GM13976 (cell line): ENCODE results near the gene CD274.
"Not testable (repeated sequence)": the region's sequence is repeated elsewhere in the genome, so short reads cannot be mapped to it uniquely, and the experiment has no call there.

Source experiments
- DNase-seq: peaks from one replicate; pipeline ENCODE4 v3.0.0; 2012; ENCODE audit warnings: low spot score
- in situ Hi-C: fragments of 300-500 bp; cut with MboI; formaldehyde crosslinking; loops from one replicate; pipeline ENCODE4 v1.12.0; 2022; ENCODE audit warnings: low sequenced_read_pairs, mixed read lengths, inconsistent platforms; ENCODE audit not compliant: unreplicated experiment
- TF ChIP-seq, protein P1 (sequence below): IDR thresholded peaks from 2 replicates; pipeline ENCODE4 v1.5.1; 2012; ENCODE audit warnings: borderline replicate concordance, mild to moderate bottlenecking; ENCODE audit not compliant: insufficient read depth; ENCODE audit errors: extremely low read depth, missing control alignments, control extremely low read depth

CD274 gene

DNA sequence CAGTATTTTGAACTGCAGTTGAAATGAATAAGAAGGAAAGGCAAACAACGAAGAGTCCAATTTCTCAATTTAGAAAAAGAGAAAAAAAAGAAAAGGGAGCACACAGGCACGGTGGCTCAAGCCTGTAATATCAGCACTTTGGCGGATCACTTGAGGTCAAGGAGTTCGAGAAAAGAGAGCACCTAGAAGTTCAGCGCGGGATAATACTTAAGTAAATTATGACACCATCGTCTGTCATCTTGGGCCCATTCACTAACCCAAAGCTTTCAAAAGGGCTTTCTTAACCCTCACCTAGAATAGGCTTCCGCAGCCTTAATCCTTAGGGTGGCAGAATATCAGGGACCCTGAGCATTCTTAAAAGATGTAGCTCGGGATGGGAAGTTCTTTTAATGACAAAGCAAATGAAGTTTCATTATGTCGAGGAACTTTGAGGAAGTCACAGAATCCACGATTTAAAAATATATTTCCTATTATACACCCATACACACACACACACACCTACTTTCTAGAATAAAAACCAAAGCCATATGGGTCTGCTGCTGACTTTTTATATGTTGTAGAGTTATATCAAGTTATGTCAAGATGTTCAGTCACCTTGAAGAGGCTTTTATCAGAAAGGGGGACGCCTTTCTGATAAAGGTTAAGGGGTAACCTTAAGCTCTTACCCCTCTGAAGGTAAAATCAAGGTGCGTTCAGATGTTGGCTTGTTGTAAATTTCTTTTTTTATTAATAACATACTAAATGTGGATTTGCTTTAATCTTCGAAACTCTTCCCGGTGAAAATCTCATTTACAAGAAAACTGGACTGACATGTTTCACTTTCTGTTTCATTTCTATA is 602 bp upstream of the CD274 start:
- in situ Hi-C loops, result loop anchor here (5.0 to 10.0 kb wide), 2 partner anchors 143 to 465 kb away; partner anchors contain the start of gene JAK2
- TF ChIP-seq, protein P1, sequence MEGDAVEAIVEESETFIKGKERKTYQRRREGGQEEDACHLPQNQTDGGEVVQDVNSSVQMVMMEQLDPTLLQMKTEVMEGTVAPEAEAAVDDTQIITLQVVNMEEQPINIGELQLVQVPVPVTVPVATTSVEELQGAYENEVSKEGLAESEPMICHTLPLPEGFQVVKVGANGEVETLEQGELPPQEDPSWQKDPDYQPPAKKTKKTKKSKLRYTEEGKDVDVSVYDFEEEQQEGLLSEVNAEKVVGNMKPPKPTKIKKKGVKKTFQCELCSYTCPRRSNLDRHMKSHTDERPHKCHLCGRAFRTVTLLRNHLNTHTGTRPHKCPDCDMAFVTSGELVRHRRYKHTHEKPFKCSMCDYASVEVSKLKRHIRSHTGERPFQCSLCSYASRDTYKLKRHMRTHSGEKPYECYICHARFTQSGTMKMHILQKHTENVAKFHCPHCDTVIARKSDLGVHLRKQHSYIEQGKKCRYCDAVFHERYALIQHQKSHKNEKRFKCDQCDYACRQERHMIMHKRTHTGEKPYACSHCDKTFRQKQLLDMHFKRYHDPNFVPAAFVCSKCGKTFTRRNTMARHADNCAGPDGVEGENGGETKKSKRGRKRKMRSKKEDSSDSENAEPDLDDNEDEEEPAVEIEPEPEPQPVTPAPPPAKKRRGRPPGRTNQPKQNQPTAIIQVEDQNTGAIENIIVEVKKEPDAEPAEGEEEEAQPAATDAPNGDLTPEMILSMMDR, result no peak
- no peak for DNase-seq

GRCh38 chr9:5452286-5452609 is 1.9 kb downstream of the CD274 start:
- TF ChIP-seq, protein P1, result no peak
- in situ Hi-C loops, result no loop called here
- DNase-seq, result no peak

- DNase-seq, result no peak
- in situ Hi-C loops, result no loop called here
- TF ChIP-seq, protein P1, result no peak
Measured at GRCh38 chr9:5453004-5453403, 2.7 kb downstream of the CD274 start.

- in situ Hi-C loops, result no loop called here
- DNase-seq, result no peak
- TF ChIP-seq, protein P1, result no peak
Measured at GRCh38 chr9:5453673-5454072, 3.3 kb downstream of the CD274 start.

GRCh38 chr9:5455181-5455580 is 4.8 kb downstream of the CD274 start:
- TF ChIP-seq, protein P1, result no peak
- in situ Hi-C loops, result no loop called here
- no peak for DNase-seq

DNA sequence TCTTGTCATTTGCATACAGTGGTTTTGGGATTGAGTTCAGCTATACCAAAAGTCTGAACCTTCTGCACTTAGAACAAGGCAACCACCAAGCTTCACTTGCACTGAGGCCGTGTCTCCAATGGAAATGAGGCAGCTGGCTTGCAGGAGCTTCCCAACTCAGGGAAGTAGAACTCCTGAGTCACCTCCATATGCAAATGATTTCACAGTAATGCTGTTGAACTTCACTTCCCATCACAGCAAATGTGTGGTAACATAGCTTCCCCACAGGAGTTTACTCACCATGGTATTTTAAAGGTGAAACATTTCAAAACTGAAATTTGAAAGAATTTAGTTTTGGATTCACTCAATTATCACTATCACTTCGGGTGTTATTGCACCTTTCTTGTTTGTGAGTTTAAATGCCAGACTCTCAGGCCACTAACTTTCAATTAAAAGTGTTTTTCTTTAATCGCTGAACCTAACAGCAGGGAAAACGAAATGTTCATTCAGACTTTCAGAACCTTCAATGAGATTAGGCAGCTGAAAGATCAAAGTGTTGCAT is 9.0 kb downstream of the CD274 start:
- TF ChIP-seq, protein P1, result no peak
- no peak for DNase-seq
- in situ Hi-C loops, result no loop called here

DNA sequence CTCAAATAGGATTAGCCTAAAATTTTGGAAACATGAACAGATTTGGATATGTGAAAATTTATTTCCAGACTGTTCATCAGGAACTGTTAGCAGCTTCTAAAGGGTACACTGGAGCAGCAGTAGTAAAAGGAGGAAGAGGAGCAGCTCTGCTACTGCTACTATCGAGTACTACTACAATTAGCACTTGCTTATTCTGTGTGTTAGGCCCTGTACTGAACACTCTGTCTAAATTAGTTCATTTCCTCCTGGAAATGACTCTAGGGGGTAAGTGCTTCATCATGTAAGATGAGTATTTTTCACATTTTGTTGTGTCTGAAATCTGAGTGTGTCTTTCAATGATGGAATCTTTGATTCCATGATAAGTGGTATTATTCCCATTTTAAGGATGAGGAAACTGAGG is 9.8 kb downstream of the CD274 start:
- no peak for DNase-seq
- TF ChIP-seq, protein P1, result no peak
- in situ Hi-C loops, result no loop called here

GRCh38 chr9:5464831-5465330 is 14.5 kb downstream of the CD274 start:
- DNase-seq, in situ Hi-C loops: not testable (repeated sequence)
